GM21723 (cell line): ENCODE data around the gene ATP11B.

Experiments used
- ATAC-seq: cut with Tn5 transposase; IDR thresholded peaks from one replicate; pipeline ENCODE4 v1.9.1; 2021; ENCODE audit warnings: mild to moderate bottlenecking, moderate library complexity; ENCODE audit not compliant: unreplicated experiment

The ATP11B gene

DNA sequence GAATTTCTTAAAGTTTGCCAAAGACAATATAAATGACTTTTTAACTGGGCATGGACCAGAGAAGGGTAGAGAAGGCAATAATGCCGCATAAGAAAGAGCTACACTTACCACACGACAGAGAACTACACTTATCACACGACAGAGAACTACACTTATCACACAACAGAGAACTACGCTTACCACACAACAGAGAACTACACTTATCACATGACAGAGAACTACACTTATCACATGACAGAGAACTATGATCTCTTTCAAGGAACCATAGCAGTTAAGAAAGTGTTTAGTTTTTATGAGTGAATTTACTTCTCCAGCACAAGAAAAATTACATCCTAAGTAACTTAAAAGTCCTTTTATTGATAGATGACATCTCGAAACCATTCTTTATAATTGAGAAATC, 155.0 kb downstream of the ATP11B start:
- no peak for ATAC-seq

DNA sequence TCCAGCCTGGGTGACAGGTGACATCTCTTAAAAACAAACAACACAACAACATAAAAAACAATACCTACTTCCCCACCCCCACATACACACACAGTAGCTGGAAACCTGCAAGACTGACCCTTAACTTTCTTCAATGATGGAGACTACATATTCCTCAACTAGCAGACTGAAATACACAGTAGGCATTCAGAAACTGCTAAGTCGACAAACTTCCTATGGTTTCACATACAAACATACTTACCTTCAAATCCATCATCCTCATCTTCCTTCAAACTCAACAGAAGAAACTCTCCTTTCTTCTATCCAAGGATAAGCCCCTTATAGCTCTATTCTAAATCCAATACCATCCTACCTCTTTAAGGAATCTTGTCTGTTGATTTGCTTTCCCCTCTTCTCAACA, 156.4 kb downstream of the ATP11B start:
- ATAC-seq: no peak

DNA sequence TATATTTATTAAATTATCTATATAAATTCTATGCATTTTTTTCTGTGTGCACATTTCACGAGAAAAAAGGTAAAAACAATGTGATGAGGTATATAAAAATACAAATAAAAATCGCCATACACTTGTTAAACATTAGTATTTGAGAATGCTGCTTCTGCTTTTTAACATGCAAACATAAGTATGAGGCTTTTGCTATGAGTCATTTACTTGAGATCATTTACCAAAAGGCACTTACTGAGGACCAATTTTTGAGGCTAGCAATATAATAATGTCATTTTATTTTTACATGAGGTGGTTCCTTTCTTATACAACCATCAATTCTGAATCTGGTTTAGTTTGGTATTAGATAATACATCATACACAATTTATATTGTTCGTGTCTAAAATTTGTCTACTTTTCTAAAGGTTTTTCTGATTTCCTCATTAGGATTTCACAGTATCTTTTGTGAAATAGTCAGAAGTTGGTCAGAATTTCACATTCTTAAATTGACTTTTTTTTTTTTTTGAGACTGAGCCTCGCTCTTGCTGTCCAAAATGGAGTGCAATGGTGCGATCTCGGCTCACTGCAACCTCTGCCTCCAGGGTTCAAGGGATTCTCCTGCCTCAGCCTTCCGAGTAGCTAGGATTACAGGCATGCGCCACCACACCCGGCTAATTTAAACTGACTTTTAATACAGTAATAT, 161.4 kb downstream of the ATP11B start:
- ATAC-seq: peak; percentile 90

DNA sequence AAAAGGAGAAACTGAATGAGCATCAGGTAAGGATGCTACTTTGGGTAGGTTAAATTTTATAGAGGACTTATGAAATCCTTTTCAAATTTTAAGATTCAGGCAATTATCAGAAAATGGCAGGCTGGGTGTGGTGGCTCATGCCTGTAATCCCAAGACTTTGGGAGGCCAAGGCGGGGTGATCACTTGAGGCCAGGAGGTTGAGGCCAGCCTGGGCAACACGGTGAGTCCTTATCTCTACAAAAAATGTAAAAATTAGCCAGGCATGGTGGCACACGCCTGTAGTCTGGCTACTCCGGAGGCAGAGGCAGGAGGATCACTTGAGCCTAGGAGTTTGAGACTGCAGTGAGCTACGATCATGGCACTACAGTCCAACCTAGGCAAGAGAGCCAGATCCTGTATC, 163.9 kb downstream of the ATP11B start:
- ATAC-seq: no peak

DNA sequence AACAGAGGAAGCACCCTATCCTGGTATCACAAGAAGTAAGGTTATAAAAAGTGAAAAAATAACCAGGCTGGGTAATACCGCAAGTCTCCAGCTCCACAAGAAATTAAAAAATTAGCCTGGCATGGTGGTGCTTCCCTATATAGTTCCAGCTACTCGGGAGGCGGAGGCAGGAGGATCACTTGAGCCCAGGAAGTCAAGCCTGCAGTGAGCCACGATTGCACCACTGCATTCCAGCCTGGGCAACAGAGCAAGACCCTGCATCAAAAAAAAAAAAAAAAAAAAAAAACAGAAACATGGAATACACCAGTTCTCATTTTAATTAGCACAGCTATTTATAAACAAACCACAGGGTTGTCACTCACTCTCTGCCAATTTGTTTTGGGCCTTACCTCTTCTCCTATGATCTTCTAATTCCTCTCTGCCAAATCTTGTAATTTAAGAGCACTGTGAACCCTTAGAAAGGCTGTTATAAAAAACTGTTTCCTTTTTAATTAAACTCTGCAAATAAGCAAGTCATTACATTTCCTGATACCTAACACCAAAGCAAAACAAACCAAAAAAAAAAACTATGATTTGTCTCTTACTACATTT, 164.5 kb downstream of the ATP11B start:
- ATAC-seq: no peak

DNA sequence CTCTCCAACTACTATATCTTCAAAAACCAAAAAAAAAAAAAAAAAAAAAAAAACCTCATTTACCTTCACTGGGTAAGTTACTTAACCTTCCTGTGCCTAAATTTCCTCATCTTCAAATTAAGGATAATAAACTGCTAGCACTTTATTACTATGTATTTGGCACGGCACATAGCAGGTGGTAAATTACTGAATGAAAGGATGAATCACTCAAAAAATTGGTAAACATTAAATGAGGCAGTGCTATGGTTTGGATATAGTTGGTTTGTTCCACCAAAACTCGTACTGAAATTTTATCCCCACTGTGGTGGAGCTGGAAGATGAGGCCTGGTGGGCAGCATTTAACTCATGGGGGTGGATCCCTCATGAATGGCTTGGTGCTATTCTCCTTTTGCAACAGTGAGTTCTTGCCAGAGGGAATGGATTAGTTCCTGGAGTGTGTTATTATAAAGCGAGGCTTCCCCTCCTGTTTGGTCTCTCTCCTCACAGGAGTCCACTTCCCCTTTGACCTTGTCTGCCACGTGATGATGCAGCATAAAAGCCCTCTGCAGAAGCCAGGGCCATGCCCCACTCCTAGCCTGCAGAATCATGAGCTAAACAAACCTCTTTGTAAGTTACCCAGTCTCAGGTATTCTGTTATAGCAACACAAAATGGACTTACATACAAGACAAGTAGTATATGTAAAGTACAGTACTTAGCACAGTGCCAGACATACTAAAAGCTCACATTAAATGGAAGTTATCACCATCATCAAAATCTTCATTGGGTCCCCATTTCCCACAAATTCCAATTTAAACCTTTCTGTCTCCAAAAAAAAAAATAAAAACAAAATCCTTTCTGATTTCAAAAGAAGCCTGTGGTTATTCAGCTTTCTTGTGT, 166.4 kb downstream of the ATP11B start:
- no peak for ATAC-seq

DNA sequence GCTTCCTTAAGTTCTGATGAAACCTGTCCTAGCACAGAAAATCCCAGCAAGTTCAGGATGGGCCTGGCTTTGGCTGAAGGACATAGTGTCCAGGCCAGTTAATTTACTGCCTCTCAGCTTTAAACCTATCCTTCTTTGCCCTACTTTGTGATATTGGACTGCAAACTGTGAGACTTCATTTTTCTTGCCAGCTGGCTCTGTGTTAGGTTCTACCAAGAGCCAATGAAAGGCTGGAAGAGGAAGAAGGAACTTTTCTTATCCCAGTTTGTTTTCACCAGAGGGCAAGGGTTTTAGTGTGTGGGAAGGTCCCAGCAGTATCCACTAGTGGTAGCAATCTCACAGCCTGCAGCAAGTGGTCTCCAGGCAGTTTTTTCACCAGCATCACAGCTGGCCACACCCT, 168.9 kb downstream of the ATP11B start:
- no peak for ATAC-seq

DNA sequence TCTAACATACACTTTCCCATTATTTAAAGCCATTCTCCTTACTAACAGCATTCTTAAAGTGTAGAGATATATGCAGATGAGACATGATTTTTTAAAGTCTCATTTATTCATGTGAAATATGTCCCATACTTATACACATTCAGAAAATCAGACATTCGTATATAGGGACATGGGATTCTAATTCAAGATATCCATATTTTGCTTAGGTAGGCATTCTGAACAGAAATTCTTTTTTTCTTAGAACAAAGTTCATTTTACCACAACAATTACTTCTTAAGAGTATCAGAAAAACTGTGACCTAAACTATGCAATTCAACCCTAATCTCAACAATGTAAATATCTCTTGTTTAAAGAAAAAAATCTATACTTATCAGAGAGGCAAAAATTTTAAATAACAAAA, 170.9 kb downstream of the ATP11B start:
- no peak for ATAC-seq

DNA sequence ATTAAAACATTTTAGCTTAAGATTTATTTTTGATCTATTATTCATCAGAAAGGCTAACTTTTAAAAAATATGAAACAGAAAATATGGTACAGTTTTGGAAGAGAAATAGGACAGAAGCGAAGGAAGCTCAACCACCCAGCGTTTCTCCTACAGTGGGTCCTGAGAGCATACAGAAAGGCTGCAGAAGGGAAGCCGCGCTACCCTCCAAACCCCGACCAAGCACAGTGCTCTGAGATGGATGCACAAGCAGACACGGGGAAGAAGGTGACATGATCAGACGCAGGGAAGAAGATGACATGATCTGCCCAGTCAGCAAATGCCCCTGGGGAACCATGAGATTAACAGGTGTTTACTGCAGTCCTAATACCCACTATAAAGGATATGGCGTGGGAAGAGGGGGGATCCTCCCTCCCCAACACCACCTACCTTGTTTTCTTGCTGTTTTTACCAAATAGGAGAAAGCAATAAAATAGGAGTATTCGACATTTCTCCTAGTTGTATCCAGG, 172.6 kb downstream of the ATP11B start:
- no peak for ATAC-seq

DNA sequence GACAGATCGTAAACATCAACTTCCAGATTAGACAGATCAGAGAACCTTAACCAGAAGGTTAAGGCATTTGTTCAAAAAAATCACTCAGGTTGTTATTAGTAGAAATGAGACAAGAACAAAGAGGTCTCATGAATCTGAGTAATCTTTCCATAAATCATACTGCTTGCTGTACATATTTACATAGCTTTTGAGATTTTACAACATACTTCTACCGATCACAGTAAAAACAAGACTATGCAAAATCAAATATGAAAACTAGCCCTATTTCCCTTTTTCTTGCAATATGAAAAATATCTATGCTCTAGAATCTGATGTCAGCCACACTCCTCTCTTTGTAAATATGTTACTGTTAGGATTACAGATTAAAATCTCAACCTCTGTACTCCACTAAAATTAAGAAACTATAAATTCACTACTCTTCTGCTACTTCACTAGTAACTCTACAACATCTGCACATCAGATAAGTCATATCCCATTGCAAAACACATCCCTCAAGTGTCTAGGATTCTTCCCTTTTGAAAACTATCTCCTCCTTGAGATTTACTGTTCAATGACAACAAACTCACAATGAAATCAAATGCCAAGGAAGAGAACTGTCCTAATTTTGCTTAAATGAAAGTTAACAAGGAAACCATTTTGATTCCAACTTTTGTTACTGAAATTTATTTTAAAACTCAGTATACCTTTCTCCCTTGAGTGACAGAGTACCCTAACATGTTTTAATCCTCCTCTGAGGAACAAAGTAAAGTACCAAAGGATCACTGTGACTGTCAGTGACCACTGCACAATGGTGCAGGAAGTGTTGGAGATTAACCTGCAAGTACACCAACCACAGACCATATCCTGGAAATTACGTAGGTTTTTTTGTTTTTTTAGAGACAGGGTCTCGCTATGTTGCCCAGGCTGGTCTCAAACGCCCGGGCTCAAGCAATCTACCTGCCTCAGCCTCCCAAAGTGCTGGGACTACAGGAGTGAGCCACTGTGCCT, 174.2 kb downstream of the ATP11B start:
- peak; percentile 45 for ATAC-seq

DNA sequence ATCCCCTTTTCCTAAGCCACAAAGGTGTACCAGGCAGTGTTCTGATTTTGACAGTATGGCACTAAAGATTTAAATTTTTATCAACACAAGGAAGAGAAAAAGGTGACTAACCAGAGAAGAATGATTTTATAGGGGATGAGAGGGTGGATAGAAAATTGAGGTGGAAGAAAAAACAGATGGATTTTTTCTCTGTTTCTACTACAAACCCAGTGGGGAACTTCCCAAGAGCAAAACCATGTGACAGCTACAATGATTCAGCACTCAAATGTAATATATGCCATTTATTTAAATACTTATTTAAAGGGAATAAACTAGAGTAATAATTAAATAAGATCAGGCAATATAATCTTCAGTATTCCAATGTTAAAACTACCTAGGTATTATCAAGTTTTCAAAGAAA, 176.0 kb downstream of the ATP11B start:
- no peak for ATAC-seq

DNA sequence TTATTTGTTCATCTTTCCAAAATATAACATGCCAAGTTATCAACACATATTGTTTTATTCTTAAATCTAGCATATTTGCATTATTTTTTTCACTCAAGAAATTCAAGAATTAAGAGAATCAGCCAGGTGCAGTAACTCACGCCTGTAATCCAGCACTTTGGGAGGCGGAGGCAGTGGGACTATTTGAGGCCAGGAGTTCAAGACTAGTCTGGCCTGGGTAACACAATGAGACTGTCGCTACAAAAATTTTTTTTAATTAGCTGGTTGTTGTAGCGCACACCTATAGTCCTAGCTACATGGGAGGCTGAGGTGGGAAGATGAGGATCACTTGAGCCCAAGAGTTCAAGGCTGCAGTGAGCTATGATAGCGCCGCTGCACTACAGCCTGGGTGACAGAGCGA, 176.5 kb downstream of the ATP11B start:
- ATAC-seq: no peak

DNA sequence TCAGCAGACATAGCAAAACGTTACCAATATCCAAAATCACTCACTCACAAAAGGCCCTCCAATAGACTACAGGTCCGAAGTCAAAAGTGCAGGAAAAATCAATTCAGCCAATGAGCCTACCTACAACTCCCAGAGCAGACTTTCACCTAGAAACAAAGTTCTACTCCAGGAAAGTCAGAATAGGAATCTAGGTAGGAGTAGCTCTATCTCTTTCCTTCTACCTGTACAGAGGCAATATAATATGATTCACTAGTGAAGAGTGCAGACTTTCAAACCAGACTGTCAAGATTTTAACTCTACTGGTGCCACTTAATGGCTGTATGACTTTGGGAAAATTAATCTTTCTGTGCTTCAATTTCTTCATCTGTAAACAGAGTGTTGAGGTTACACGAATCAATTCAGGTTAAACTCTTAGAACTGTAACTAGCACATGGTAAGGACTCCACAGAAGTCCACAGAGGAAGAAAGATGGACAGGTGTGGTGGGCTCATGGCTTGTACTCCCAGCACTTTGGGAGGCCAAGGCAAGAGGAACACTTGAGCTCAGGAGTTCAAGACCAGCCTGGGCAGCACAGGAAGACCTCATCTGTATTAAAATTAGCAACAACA, 177.6 kb downstream of the ATP11B start:
- ATAC-seq: no peak
